Breast epithelium (tissue), 3 donors: Measurements from ENCODE around the gene MOCS2.

Experiments
- CTCF ChIP-seq, 3 donors: fragments of 450-650 bp; IDR thresholded peaks; one replicate each; pipeline ENCODE4 v1.5.1; 2016 to 2017; ENCODE audit warnings: antibody characterized with exemption in 3 of 3, mild to moderate bottlenecking in 3 of 3, moderate library complexity in 3 of 3
- POLR2A ChIP-seq: fragments of 450-650 bp; IDR thresholded peaks from one replicate; pipeline ENCODE4 v1.6.1; 2016; ENCODE audit warnings: antibody characterized with exemption, mild to moderate bottlenecking, moderate library complexity
- POLR2AphosphoS5 ChIP-seq, 3 donors: sonication (generic); formaldehyde crosslinking; IDR thresholded peaks; one replicate each; pipeline ENCODE4 v1.6.1; 2017; ENCODE audit warnings: antibody characterized with exemption in 3 of 3

- TF ChIP-seq CTCF (IDR thresholded peaks at IDR 0.05): no peak
- no peak for TF ChIP-seq POLR2A
- no peak for TF ChIP-seq POLR2AphosphoS5 (IDR thresholded peaks at IDR 0.05)
Measured at GRCh38 chr5:53048248-53048647, 61.3 kb downstream of the MOCS2 start.
